CD14-positive monocyte (primary cell): Measurements from ENCODE around the gene LEAP2. TPM values are rescaled to one million over a fixed set of nuclear protein-coding genes. Genes with fewer than 3 reads are reported as not detected.

Source experiments
- DNase-seq, 3 donors: peaks; one replicate each; pipeline ENCODE4 v3.0.0-alpha.2; 2011 to 2022
- H2AFZ ChIP-seq: 2 replicates; pipeline ENCODE4 v1.6.0; 2012; ENCODE audit warnings: mild to moderate bottlenecking, low read depth, low read length, inconsistent platforms; ENCODE audit not compliant: insufficient read depth, poor library complexity, severe bottlenecking
- H3K27ac ChIP-seq, 2 donors: 1 replicate in 1 of 2; 2 replicates in 1 of 2; pipeline ENCODE4 v1.5.1; 2012 to 2013; ENCODE audit warnings: low read length in 2 of 2, control low read depth in 1 of 2, inconsistent platforms in 1 of 2, low read depth in 1 of 2, mild to moderate bottlenecking in 1 of 2
- H3K27me3 ChIP-seq, 2 donors: one replicate each; pipeline versions ENCODE4 v1.6.0 to v1.6.1; 2011 to 2013; ENCODE audit warnings: low read length in 2 of 2; ENCODE audit not compliant: control insufficient read depth in 2 of 2, insufficient read depth in 2 of 2
- H3K36me3 ChIP-seq, 2 donors: replicated peaks in 1 of 2; 1 replicate in 1 of 2; 2 replicates in 1 of 2; pipeline versions ENCODE4 v1.5.1 to v1.6.1; 2012 to 2013; ENCODE audit warnings: low read length in 2 of 2, control low read depth in 1 of 2, inconsistent platforms in 1 of 2, mild to moderate bottlenecking in 1 of 2; ENCODE audit not compliant: insufficient read depth in 2 of 2, control insufficient read depth in 1 of 2
- H3K4me1 ChIP-seq, 2 donors: 1 replicate in 1 of 2; 2 replicates in 1 of 2; pipeline versions ENCODE4 v1.5.1 to v1.6.1; 2012 to 2013; ENCODE audit warnings: low read length in 2 of 2, control low read depth in 1 of 2, inconsistent platforms in 1 of 2, mild to moderate bottlenecking in 1 of 2, moderate library complexity in 1 of 2; ENCODE audit not compliant: insufficient read depth in 2 of 2, control insufficient read depth in 1 of 2
- H3K4me2 ChIP-seq: replicated peaks from 2 replicates; pipeline ENCODE3; 2012; ENCODE audit warnings: low read length, moderate library complexity, mild to moderate bottlenecking; ENCODE audit not compliant: poor library complexity, severe bottlenecking; ENCODE audit errors: extremely low read depth
- H3K4me3 ChIP-seq, 3 experiments: fragments of 200-600 bp in 1 of 3; sonication (generic) in 1 of 3; replicated peaks in 1 of 3; 1 replicate in 2 of 3; 2 replicates in 1 of 3; pipeline ENCODE4 v1.5.1; 2011 to 2013; ENCODE audit warnings: low read length in 3 of 3, mild to moderate bottlenecking in 3 of 3, control low read depth in 2 of 3, low read depth in 2 of 3, inconsistent platforms in 1 of 3, moderate library complexity in 1 of 3
- H3K79me2 ChIP-seq: 2 replicates; pipeline ENCODE4 v1.6.0; 2012; ENCODE audit warnings: mild to moderate bottlenecking, control low read depth, inconsistent platforms, low read length, moderate library complexity; ENCODE audit not compliant: insufficient read depth
- H3K9ac ChIP-seq: 2 replicates; pipeline ENCODE4 v1.6.0; 2017; ENCODE audit warnings: low read length, mild to moderate bottlenecking; ENCODE audit not compliant: insufficient read depth, poor library complexity, severe bottlenecking
- H3K9me3 ChIP-seq, 2 donors: replicated peaks in 1 of 2; 1 replicate in 1 of 2; 2 replicates in 1 of 2; pipeline versions ENCODE4 v1.5.1 to v1.6.1; 2012 to 2013; ENCODE audit warnings: low read length in 2 of 2, control low read depth in 1 of 2; ENCODE audit not compliant: control insufficient read depth in 1 of 2, insufficient read depth in 1 of 2
- H4K20me1 ChIP-seq: 2 replicates; pipeline ENCODE4 v1.6.0; 2012; ENCODE audit warnings: mild to moderate bottlenecking, low read length, control low read depth, moderate library complexity; ENCODE audit not compliant: insufficient read depth
- H3K27ac Mint-ChIP-seq, 7 donors: one replicate each; pipeline ENCODE4 v1.8.0; 2020; ENCODE audit warnings: mild to moderate bottlenecking in 7 of 7, mixed read lengths in 7 of 7, moderate library complexity in 6 of 7, inconsistent platforms in 2 of 7
- H3K27me3 Mint-ChIP-seq, 3 donors: one replicate each; pipeline ENCODE4 v1.8.0; 2021 to 2022; ENCODE audit warnings: low read depth in 3 of 3, mild to moderate bottlenecking in 3 of 3, mixed read lengths in 3 of 3, moderate library complexity in 3 of 3, inconsistent platforms in 1 of 3
- H3K36me3 Mint-ChIP-seq, 2 donors: one replicate each; pipeline ENCODE4 v1.8.0; 2020; ENCODE audit warnings: mixed read lengths in 2 of 2, inconsistent platforms in 1 of 2, mild to moderate bottlenecking in 1 of 2
- H3K4me1 Mint-ChIP-seq: one replicate; pipeline ENCODE4 v1.8.0; 2020; ENCODE audit warnings: mild to moderate bottlenecking, mixed read lengths
- H3K4me3 Mint-ChIP-seq, 2 donors: one replicate each; pipeline ENCODE4 v1.8.0; 2020; ENCODE audit warnings: mild to moderate bottlenecking in 2 of 2, mixed read lengths in 2 of 2, moderate library complexity in 1 of 2
- H3K9me3 Mint-ChIP-seq, 7 donors: one replicate each; pipeline ENCODE4 v1.8.0; 2020 to 2022; ENCODE audit warnings: mixed read lengths in 7 of 7, mild to moderate bottlenecking in 6 of 7, moderate library complexity in 6 of 7, inconsistent platforms in 2 of 7
- CTCF ChIP-seq: fragments of 200-600 bp; IDR thresholded peaks from one replicate; pipeline ENCODE4 v1.8.0; 2022; ENCODE audit warnings: antibody characterized with exemption, mild to moderate bottlenecking
- WGBS: methylation state at CpG from one replicate; pipeline ENCODE4 v1.1.5; 2013; ENCODE audit warnings: missing lambda C conversion rate; ENCODE audit not compliant: insufficient coverage; 5-methylcytosine and 5-hydroxymethylcytosine counted together
- intact Hi-C, 2 donors: fragments of 100-400 bp; cut with micrococcal nuclease; formaldehyde crosslinking; loops; one replicate each; pipeline versions ENCODE4 v1.15.0 to v1.15.1; 2023
- polyA plus RNA-seq, 3 donors: library from polyadenylated mRNA; depleted of rRNA in 1 of 3; unstranded in 2 of 3; stranded (reverse) in 1 of 3; fragments of 300-500 nt in 2 of 3; fragments of >200 nt in 1 of 3; fragmentation: Illumina TruSeq in 2 of 3; gene quantifications; 1 replicate in 2 of 3; 2 replicates in 1 of 3; pipeline ENCODE4 v1.2.3, GENCODE V29; 2012 to 2021

The LEAP2 gene
- polyA plus RNA-seq, 3 donors: 0.59 to 2.3 (median 0.88) TPM

DNA sequence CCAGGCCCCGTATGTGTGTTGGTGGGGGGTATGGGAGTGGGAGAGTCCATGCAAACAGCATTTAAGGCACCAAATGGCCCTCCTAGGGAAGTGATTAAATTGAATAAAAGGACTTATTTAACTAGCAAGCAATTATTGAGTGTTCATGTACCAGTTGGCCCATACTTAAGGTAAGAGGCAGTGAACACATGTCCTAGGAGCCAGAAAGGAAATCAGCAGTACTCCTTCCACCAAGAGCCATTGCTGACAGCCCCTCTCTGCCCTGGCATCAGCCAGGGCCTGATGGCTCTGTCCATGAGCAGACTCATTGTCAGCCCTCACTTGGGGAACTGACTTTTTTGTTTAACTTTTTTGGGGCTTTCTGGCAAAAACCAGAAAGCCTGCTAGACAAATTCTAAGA, 32.6 kb upstream of the LEAP2 start:
- Histone ChIP-seq H3K79me2 (no peaks in the 10 kb centered on the region), H3K36me3 (no peaks in the 10 kb centered on the region), H3K4me3 (peak overlapping the region in 1 of 3 experiments; percentile 52), H3K27ac (peak overlapping the region; percentile 66 to 87), H3K27me3 (no peaks in the 10 kb centered on the region), H3K4me1 (peaks cover 63 to 64% of the 10 kb centered on the region in 2 donors), H4K20me1 (no peaks in the 10 kb centered on the region), H3K9me3 (no peaks in the 10 kb centered on the region), H2AFZ (peak overlapping the region; percentile 19), H3K9ac (peak overlapping the region; percentile 25), H3K4me2 (peak overlapping the region; percentile 54)
- peaks cover 0 to 2% (median 0%) of the 10 kb centered on the region in 7 donors for H3K9me3 Mint-ChIP-seq
- WGBS: 71% methylated on average over 1 of the region's 1 CpG
- DNase-seq: no peak
- H3K27me3 Mint-ChIP-seq: peaks cover 1 to 2% (median 2%) of the 10 kb centered on the region in 3 donors
- no peaks in the 10 kb centered on the region for H3K36me3 Mint-ChIP-seq
- no peak for TF ChIP-seq CTCF
- no peak overlapping the region for H3K4me3 Mint-ChIP-seq
- H3K4me1 Mint-ChIP-seq: peaks cover 61% of the 10 kb centered on the region
- intact Hi-C loops: no loop called here
- H3K27ac Mint-ChIP-seq: peak overlapping the region; percentile 78 to 94 (median 88)

DNA sequence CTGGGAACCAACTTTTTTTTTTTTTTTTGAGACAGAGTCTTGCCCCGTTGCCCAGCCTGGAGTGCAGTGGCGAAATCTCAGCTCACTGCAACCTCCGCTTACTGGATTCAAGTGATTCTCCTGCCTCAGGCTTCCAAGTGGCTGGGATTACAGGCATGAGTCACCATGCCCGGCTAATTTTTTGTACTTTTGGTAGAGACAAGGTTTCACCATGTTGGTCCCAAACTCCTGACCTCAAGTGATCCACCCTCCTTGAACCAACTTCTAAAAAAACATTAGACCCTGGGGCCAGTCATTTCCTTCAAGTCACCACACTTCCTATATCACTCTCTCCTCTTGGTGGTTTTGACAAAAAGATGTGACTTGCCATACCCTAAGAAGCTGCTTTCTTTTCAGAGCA, 32.2 kb upstream of the LEAP2 start:
- peak; percentile 80 to 83 (median 81) for DNase-seq
- Histone ChIP-seq H3K27me3 (no peaks in the 10 kb centered on the region), H3K4me3 (peak overlapping the region in 1 of 3 experiments; percentile 52), H3K79me2 (no peaks in the 10 kb centered on the region), H3K27ac (peak overlapping the region; percentile 66 to 87), H3K4me2 (peak overlapping the region; percentile 54), H3K36me3 (no peaks in the 10 kb centered on the region), H3K9me3 (no peaks in the 10 kb centered on the region), H3K9ac (peak overlapping the region; percentile 25), H4K20me1 (no peaks in the 10 kb centered on the region), H3K4me1 (peaks cover 59 to 60% of the 10 kb centered on the region in 2 donors), H2AFZ (peak overlapping the region; percentile 19)
- intact Hi-C loops: no loop called here
- Mint-ChIP-seq H3K27me3 (peaks cover 1 to 2% (median 2%) of the 10 kb centered on the region in 3 donors), H3K36me3 (no peaks in the 10 kb centered on the region), H3K27ac (peak overlapping the region; percentile 78 to 94 (median 88)), H3K4me1 (peaks cover 56% of the 10 kb centered on the region), H3K9me3 (no peaks in the 10 kb centered on the region), H3K4me3 (peak overlapping the region in 1 of 2 donors; percentile 59)
- WGBS: 0% methylated on average over 4 of the region's 4 CpGs
- no peak for TF ChIP-seq CTCF
